Lower leg skin (tissue), 4 donors: ENCODE results near the gene OSBPL9. TPM values are rescaled to one million over a fixed set of nuclear protein-coding genes. Genes with fewer than 3 reads are reported as not detected.

ENCODE experiments used
- DNase-seq, 2 donors: peaks; one replicate each; pipeline ENCODE4 v3.0.0-alpha.2; 2019; ENCODE audit warnings: low spot score in 2 of 2
- H3K4me3 ChIP-seq: fragments of 200-600 bp; sonication (generic); 2 replicates; pipeline ENCODE4 v1.5.1; 2017; ENCODE audit warnings: mild to moderate bottlenecking, low read depth; ENCODE audit not compliant: poor library complexity, severe bottlenecking
- POLR2A ChIP-seq, 2 donors: fragments of 450-650 bp; IDR thresholded peaks; one replicate each; pipeline ENCODE4 v1.6.1; 2016 to 2017; ENCODE audit warnings: antibody characterized with exemption in 2 of 2, mild to moderate bottlenecking in 1 of 2, moderate library complexity in 1 of 2
- WGBS, 2 donors: methylation state at CpG; one replicate each; pipeline ENCODE4 v1.1.5; 2018; 5-methylcytosine and 5-hydroxymethylcytosine counted together
- intact Hi-C: fragments of 100-400 bp; cut with DNase I; formaldehyde crosslinking; loops from one replicate; pipeline ENCODE4 v1.15.0; 2023; ENCODE audit warnings: low total_unique reads
- total RNA-seq, 4 donors: library from RNA; depleted of rRNA; stranded (reverse); fragments of >200 nt; gene quantifications; one replicate each; pipeline ENCODE4 v1.1.0, GENCODE V29; 2016
- TF ChIP-seq, protein P1 (sequence below), 3 donors: fragments of 450-650 bp; IDR thresholded peaks; one replicate each; pipeline ENCODE4 v1.5.1; 2016; ENCODE audit warnings: antibody characterized with exemption in 3 of 3, mild to moderate bottlenecking in 3 of 3, moderate library complexity in 2 of 3

Gene OSBPL9
- total RNA-seq, 4 donors from 2014 or later, result 35.9 to 56.9 (median 46.9) TPM

DNA sequence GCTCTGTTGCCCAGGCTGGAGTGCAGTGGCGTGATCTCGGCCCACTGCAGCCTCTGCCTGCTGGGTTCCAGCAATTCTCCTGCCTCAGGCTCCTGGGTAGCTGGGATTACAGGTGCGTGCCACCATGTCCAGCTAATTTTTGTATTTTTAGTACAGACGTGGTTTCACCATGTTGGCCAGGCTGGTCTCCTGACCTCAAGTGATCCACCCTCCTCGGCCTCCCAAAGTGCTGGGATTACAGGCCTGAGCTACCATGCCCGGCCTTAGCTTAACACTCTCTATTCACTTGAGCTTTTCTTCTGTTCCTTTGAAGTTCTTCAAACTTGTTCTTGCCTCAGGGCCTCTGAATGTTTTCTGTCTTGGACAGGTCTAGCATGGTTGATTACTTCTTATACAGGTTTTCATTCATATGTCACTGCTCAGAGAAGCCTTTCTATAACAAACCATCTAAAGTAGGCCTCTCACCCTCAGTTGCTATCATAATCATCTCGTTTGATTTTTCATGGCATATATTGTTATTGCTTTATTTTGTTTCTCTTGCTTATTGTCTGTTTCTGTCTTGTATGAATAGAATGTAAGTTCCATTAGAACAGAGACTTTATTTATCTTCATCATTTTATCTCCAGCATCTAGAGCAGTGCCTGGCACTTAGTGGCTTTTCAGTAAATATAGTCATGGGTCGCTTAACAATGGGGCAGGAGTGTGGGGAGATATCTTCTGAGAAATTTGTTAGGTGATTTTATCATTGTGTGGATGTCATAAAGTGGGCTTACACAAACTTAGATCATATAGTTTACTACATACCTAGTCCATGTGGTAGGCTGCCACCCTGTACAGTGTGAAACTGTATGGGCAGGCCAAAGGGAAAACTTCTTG lies 12.1 kb downstream of the OSBPL9 start:
- DNase-seq, result no peak
- 82% methylated on average over 8 of the region's 8 CpGs for WGBS, 2 donors
- H3K4me3 ChIP-seq, result no peak overlapping the region
- intact Hi-C loops, result no loop called here
- TF ChIP-seq, protein P1, sequence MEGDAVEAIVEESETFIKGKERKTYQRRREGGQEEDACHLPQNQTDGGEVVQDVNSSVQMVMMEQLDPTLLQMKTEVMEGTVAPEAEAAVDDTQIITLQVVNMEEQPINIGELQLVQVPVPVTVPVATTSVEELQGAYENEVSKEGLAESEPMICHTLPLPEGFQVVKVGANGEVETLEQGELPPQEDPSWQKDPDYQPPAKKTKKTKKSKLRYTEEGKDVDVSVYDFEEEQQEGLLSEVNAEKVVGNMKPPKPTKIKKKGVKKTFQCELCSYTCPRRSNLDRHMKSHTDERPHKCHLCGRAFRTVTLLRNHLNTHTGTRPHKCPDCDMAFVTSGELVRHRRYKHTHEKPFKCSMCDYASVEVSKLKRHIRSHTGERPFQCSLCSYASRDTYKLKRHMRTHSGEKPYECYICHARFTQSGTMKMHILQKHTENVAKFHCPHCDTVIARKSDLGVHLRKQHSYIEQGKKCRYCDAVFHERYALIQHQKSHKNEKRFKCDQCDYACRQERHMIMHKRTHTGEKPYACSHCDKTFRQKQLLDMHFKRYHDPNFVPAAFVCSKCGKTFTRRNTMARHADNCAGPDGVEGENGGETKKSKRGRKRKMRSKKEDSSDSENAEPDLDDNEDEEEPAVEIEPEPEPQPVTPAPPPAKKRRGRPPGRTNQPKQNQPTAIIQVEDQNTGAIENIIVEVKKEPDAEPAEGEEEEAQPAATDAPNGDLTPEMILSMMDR (IDR thresholded peaks at IDR 0.05), result no peak
- TF ChIP-seq POLR2A (IDR thresholded peaks at IDR 0.05), result no peak

DNA sequence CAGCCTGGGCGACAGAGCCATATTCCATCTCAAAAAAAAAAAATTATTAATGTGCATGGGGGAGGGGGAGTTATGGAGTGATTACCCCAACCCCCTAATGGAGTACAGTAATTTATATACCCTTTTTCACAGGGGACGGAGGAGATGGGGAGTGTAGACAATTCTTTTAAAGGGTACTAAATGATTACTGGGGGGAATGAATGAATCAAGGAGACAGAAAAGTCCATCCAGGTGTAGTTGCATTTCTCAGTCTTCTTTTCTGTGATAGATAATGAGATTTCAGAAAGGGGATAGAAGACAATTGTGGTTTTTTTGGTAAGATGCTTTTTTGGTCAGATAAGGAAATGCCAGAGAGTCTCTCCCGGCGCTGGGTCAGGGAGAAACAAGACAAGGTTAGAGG lies 13.0 kb downstream of the OSBPL9 start:
- WGBS, 2 donors, result 93 to 96% methylated on average over 4 of the region's 4 CpGs
- DNase-seq, result no peak
- intact Hi-C loops, result no loop called here
- TF ChIP-seq POLR2A (IDR thresholded peaks at IDR 0.05), result no peak
- TF ChIP-seq, protein P1 (IDR thresholded peaks at IDR 0.05), result no peak
- H3K4me3 ChIP-seq, result no peak overlapping the region

DNA sequence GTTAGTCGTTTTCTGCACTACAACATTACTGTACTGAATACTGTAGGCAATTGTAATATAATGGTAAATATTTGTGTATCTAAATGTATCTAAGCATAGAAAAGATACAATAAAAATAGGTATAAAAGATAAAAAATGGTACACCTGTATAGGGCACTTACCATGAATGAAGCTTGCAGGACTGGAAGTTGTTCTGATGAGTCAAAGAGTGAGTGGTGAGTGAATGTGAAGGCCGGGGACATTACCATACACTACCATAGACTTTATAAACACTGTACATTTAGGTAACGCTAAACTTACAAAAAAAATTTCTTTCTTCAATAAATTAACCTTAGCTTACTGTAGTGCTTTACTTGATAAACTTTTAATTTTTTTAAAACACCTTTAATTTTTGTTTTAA lies 13.5 kb downstream of the OSBPL9 start:
- H3K4me3 ChIP-seq, result no peak overlapping the region
- no peak for TF ChIP-seq POLR2A (IDR thresholded peaks at IDR 0.05)
- TF ChIP-seq, protein P1 (IDR thresholded peaks at IDR 0.05), result no peak
- intact Hi-C loops, result no loop called here
- 89 to 97% methylated on average over 3 of the region's 3 CpGs for WGBS, 2 donors
- no peak for DNase-seq

DNA sequence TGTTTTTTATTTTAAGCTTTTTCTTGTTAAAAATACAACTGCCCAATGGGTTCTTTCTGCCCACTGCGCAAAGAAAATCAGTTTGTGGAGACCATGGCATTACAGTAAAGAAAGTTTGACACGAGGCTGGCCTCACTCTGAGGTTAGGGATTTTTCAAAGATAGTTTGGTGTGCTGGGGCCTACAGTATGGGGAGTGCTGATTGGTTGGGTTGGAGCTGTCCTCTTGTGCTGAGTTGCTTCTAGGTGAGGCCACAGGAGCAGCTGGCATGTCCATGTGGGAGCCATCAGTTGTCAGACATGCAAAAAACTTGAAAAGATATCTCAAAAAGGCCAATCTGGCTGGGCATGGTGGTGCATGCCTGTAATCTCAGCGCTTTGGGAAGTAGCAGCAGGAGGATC lies 14.0 kb downstream of the OSBPL9 start:
- 94 to 95% methylated on average over 3 of the region's 3 CpGs for WGBS, 2 donors
- intact Hi-C loops, result no loop called here
- no peak overlapping the region for H3K4me3 ChIP-seq
- TF ChIP-seq, protein P1 (IDR thresholded peaks at IDR 0.05), result no peak
- TF ChIP-seq POLR2A (IDR thresholded peaks at IDR 0.05), result no peak
- DNase-seq, result no peak

DNA sequence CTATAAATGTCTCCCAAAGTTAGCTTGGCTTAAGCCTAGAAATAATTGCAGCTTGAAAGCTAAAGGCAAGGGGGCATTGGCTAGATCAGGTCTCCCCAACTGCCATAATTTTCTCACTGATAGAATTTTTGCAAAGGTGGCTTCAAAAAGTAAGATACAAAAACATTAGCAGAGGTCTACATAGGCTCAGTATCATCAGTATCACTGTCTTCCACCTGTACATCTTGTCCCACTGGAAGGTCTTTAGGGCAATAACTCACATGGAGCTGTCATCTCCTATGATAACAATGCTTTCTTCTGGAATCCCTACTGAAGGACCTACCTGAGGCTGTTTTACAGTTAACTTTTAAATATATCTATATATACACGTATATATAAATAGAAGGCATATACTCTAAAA lies 14.9 kb downstream of the OSBPL9 start:
- H3K4me3 ChIP-seq, result no peak overlapping the region
- intact Hi-C loops, result no loop called here
- DNase-seq, result no peak
- WGBS, 2 donors, result 88 to 89% methylated on average over 1 of the region's 1 CpG
- TF ChIP-seq, protein P1 (IDR thresholded peaks at IDR 0.05), result no peak
- TF ChIP-seq POLR2A (IDR thresholded peaks at IDR 0.05), result no peak
